Activated gamma-delta T cell treated with anti-CD3 and anti-CD28 coated beads, Interleukin-2, amount 50 U/mL, for 16 hours (primary cell): Measurements from ENCODE around the gene RO60.

Source experiments
- DNase-seq: peaks from one replicate; pipeline ENCODE4 v3.0.0-alpha.2; 2020; ENCODE audit warnings: low read depth

Gene RO60

GRCh38 chr1:193108471-193108870 is 49.1 kb downstream of the RO60 start:
- DNase-seq: no peak
